ENCODE measurements around the gene C11orf86. TPM values are rescaled to one million over a fixed set of nuclear protein-coding genes. Genes with fewer than 3 reads are reported as not detected.

Gene C11orf86
- total and polyA plus RNA-seq, 2 of the 8 experiments (the other 6 are each of a cell fraction or from before 2014, with no cell fraction given), result 0.91 to 0.97 TPM

DNA sequence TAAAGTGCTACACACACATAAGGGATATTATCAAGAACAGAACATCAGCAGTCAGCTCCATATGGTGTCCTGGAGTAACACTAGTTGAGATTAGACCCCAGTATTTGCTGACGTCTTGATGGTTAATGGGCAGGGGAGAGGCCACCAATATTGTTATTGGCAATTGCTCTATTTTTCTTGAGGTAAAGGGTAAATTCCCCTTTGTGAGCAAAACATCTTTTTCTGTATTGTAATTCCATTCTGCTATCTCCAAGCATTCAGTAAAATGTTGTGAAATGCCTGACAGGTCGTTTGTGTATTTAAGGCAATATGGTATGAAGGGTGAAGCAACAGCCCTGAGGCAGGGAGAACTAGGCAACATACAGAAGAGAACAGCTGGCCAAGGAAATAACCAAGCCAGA is 38.8 kb upstream of the C11orf86 start (continued):
- TF ChIP-seq CBX5 (IDR thresholded peaks at IDR 0.05; ENCODE audit: low read depth, low read length), result no peak
- no peak for TF ChIP-seq SP1 (IDR thresholded peaks at IDR 0.05; ENCODE audit: low read depth, low read length)
- no peak for TF ChIP-seq CEBPB (IDR thresholded peaks at IDR 0.05; ENCODE audit: low read depth, low read length)
- TF ChIP-seq BRCA1 (IDR thresholded peaks at IDR 0.05; ENCODE audit: low read depth, low read length), result no peak
